Fibroblast of skin of scalp (primary cell): ENCODE results near the gene XKR7.

Experiments
- DNase-seq: peaks from one replicate; pipeline ENCODE4 v3.0.0-alpha.2; 2013

XKR7 gene

DNA sequence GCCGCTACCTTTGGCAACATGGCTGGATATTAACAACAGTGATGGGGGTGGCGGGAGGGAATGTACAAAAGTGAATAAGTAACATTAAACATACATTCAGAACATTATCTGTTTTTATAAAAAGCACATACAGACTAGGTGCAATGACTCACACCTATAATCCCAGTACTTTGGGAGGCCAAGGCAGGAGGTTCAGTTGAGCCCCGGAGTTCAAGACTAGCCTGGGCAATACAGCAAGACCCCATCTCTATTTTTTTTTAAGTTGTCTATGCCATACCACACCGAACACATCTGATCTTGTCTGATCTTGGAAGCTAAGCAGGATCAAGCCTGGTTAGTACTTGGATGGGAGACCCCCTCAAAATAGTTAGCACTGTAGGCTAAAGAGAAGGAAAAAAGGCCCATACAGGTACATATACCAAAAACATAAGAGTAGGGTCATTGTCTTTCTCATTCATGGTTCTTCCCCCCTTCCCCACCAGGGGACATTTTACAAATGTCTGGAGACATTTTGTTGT, 82.4 kb downstream of the XKR7 start:
- DNase-seq = no peak

DNA sequence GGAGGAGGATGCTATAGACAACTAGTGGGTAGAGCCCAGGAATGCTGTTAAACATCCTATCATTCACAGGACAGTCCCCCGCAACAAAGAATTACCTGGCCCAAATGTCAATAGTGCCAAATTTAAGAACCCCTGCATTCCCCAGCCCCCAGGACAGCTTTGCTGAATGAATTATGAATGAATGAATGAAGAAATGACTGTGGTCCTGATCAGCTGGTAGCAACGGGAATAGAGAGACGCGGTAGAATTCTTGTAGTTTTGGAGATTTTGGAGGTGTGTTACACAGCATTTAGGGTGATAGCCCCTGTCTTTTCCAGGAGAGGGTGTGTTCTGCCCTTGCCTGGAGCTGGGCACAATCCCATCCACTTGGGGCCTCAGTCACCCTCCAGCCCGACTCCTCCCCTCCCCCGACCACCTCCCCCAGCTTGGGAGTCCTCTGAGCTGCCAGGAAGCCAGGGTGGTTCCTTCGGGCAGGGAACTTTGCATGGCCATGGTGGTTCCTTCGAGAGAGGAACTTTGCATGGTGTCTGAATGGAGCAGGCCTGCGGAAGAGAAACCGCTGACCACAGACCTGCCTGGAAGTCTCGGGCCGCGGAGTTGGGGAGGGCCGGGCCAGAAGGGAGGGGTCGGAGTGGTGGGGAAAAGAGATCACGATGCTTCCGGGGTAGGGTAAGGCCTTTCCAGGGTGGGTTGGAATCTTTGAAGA, 83.1 kb downstream of the XKR7 start:
- no peak for DNase-seq

DNA sequence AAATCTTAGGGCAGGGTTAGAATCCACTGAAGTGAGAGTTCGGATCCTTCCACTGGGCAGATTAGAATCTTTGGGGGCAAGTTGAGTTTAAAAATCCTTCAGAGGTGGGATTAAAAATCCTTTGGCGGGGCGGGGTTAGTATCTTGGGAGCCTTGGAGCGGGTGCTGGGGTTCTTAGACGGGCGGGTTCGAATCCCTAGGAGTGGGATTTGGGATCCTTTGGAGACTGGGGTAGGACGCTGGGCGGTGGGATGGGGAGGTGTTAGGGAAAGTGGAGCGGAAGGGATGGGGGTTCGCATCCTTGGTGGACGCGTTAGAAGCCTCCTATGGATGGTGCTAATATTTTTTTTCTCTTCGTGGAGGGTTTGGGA, 83.8 kb downstream of the XKR7 start:
- DNase-seq = no peak

DNA sequence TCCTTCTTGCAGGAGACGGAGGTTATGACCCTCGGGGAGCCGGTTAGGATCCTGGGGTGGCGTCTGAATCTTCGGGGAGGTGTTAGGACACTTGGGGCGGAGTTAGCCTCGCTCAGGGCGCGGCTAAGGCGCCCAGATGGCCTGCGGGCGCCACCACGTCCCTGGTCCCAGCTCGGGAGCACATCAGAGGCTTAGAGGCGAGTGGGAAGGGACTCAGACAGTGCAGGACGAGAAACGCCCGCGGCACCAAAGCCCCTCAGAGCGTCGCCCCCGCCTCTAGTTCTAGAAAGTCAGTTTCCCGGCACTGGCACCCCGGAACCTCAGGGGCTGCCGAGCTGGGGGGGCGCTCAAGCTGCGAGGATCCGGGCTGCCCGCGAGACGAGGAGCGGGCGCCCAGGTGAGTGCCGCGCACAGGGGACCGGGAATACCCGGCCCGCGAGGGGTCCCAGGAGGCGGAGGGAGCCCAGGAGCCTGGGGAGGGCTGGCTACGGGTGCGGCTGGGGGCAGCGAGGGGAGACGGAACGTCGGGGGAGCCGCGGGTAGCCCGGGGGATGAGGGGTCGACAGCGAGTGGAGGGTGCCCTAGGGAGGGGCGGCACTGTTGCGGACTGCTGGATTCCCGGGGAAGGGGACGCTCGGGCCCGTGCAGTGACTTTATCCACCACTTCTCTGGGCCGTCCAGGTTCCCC, 84.3 kb downstream of the XKR7 start, which contains the start of gene HCK:
TSS of gene HCK (plus strand) at position 153 of the 688 bp plus-strand sequence.
- no peak for DNase-seq

DNA sequence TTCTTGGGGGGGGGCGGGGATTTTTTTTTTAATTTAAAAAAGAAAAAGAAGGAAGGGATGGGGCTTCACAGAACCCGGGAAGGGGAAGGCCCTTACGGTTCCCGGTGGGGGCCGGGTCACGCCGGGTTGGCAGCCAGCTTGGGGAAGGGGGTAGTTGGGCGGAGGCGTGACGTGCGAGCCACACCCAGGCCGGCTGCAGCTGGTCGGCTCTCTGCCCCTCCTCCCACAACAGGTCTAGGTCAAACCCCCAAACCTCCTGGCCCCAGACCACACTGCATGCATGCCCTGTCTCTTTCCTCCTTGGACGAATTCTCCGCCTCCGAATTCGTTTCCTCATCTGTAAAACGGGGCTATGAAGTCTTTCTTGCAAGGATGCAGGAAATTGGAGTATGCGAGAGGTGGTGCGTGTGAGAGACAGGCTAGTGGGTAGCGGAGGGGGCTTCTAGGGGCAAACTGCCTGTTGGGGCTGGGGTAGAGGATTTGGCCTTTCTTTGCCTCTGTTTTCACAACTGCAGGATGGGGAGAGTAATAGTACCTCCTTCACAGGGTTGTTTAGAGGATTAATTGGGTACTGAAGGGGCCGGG, 84.9 kb downstream of the XKR7 start:
- DNase-seq = no peak
